Calu3 (cell line): Measurements from ENCODE around the gene NPM3. TPM values are rescaled to one million over a fixed set of nuclear protein-coding genes. Genes with fewer than 3 reads are reported as not detected.

Experiments used
- BruUV-seq: library from RNA; stranded (reverse); fragments of 400-500 nt; replicated peaks from 2 replicates; lab custom pipeline; 2021; lab: Mats Ljungman, UMichigan
- CTCF ChIA-PET: fragments of 300-600 bp; sonication (Branson Sonifier 250); formaldehyde crosslinking; loops from one replicate; lab custom pipeline; 2022; ENCODE audit warnings: antibody characterized with exemption; lab: Charles Lee
- DNase-seq: peaks from one replicate; pipeline ENCODE4 v3.0.0; 2022
- H3K27ac Mint-ChIP-seq: one replicate; pipeline ENCODE4 v1.8.0; 2022; ENCODE audit warnings: mixed read lengths; ENCODE audit not compliant: unreplicated experiment
- H3K27me3 Mint-ChIP-seq: one replicate; pipeline ENCODE4 v1.8.0; 2022; ENCODE audit warnings: mixed read lengths; ENCODE audit not compliant: unreplicated experiment
- H3K36me3 Mint-ChIP-seq: one replicate; pipeline ENCODE4 v1.8.0; 2022; ENCODE audit warnings: mild to moderate bottlenecking, moderate library complexity, mixed read lengths; ENCODE audit not compliant: insufficient read depth, unreplicated experiment
- H3K4me1 Mint-ChIP-seq: one replicate; pipeline ENCODE4 v1.8.0; 2022; ENCODE audit warnings: mild to moderate bottlenecking, low read depth, mixed read lengths; ENCODE audit not compliant: unreplicated experiment
- H3K4me3 Mint-ChIP-seq: one replicate; pipeline ENCODE4 v1.8.0; 2022; ENCODE audit warnings: mild to moderate bottlenecking, low read depth, moderate library complexity, mixed read lengths; ENCODE audit not compliant: unreplicated experiment
- H3K9me3 Mint-ChIP-seq: one replicate; pipeline ENCODE4 v1.8.0; 2022; ENCODE audit warnings: low read depth, mixed read lengths; ENCODE audit not compliant: unreplicated experiment
- intact Hi-C: fragments of 100-400 bp; cut with micrococcal nuclease; formaldehyde crosslinking; loops from one replicate; pipeline ENCODE4 v1.10.0; 2022; ENCODE audit not compliant: unreplicated experiment
- total RNA-seq: library from RNA; stranded (reverse); gene quantifications from 2 replicates; pipeline ENCODE4 v1.2.3, GENCODE V29; 2022
- TF ChIP-seq, protein P1 (sequence below): fragments of 200-600 bp; IDR thresholded peaks from one replicate; pipeline ENCODE4 v1.8.0; 2022; ENCODE audit warnings: antibody characterized with exemption; ENCODE audit not compliant: unreplicated experiment

NPM3 gene
- total RNA-seq, 1 experiment from 2014 or later, result 51.5 TPM

- Mint-ChIP-seq H3K4me3 (no peak overlapping the region), H3K27ac (no peak overlapping the region), H3K36me3 (peaks cover 58% of the 10 kb centered on the region), H3K27me3 (no peaks in the 10 kb centered on the region), H3K9me3 (no peaks in the 10 kb centered on the region), H3K4me1 (peaks cover 7% of the 10 kb centered on the region)
- intact Hi-C loops, result no loop called here
- no peak for DNase-seq
- CTCF ChIA-PET, result no interaction called here
- TF ChIP-seq, protein P1, sequence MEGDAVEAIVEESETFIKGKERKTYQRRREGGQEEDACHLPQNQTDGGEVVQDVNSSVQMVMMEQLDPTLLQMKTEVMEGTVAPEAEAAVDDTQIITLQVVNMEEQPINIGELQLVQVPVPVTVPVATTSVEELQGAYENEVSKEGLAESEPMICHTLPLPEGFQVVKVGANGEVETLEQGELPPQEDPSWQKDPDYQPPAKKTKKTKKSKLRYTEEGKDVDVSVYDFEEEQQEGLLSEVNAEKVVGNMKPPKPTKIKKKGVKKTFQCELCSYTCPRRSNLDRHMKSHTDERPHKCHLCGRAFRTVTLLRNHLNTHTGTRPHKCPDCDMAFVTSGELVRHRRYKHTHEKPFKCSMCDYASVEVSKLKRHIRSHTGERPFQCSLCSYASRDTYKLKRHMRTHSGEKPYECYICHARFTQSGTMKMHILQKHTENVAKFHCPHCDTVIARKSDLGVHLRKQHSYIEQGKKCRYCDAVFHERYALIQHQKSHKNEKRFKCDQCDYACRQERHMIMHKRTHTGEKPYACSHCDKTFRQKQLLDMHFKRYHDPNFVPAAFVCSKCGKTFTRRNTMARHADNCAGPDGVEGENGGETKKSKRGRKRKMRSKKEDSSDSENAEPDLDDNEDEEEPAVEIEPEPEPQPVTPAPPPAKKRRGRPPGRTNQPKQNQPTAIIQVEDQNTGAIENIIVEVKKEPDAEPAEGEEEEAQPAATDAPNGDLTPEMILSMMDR, result no peak
- no TSS peak for BruUV-seq
Measured at GRCh38 chr10:101812606-101813005, 29.4 kb upstream of the NPM3 start.

- Mint-ChIP-seq H3K9me3 (no peaks in the 10 kb centered on the region), H3K27ac (no peak overlapping the region), H3K4me1 (no peaks in the 10 kb centered on the region), H3K4me3 (no peak overlapping the region), H3K27me3 (no peaks in the 10 kb centered on the region), H3K36me3 (peaks cover 42% of the 10 kb centered on the region)
- TF ChIP-seq, protein P1, result no peak
- BruUV-seq, result no TSS peak
- CTCF ChIA-PET, result no interaction called here
- intact Hi-C loops, result no loop called here
- no peak for DNase-seq
Measured at GRCh38 chr10:101807158-101807557, 23.9 kb upstream of the NPM3 start.

DNA sequence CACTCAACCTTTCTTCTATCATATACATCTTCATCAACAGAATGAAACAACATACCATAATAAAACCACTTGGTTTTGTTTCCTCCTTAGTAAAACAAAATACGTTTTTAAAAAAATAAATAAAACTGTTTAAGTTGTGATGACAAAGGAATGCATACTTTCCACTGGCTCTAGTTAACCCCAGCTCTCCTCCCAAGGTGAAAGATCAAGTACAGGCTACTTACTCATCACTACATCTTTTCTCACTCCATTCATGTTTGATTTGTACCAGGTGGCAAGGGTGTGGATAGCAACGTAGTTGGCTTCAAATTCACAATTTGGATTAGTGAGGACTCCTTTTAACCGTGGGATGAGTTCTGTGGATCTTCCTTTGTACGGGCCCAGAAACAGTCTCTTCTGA is 20.3 kb upstream of the NPM3 start:
- H3K36me3 Mint-ChIP-seq, result peaks cover 56% of the 10 kb centered on the region
- no TSS peak for BruUV-seq
- intact Hi-C loops, result no loop called here

GRCh38 chr10:101797403-101798059 is 14.3 kb upstream of the NPM3 start:
- DNase-seq, result no peak
- H3K27ac Mint-ChIP-seq, result no peak overlapping the region
- intact Hi-C loops, result no loop called here
- no peaks in the 10 kb centered on the region for H3K27me3 Mint-ChIP-seq
- H3K9me3 Mint-ChIP-seq, result no peaks in the 10 kb centered on the region
- BruUV-seq, result no TSS peak
- H3K36me3 Mint-ChIP-seq, result peaks cover 61% of the 10 kb centered on the region
- CTCF ChIA-PET, result interaction anchor here (0.6 to 0.7 kb wide), 2 partner anchors 41 to 268 kb away, joined by 3 to 6 read pairs; no protein-coding TSS in a partner anchor
- H3K4me3 Mint-ChIP-seq, result no peak overlapping the region
- TF ChIP-seq, protein P1, result no peak
- no peaks in the 10 kb centered on the region for H3K4me1 Mint-ChIP-seq

More for the DNA sequence above, 20.3 kb upstream of the NPM3 start:
- no peak for DNase-seq
- H3K9me3 Mint-ChIP-seq, result no peaks in the 10 kb centered on the region
- CTCF ChIA-PET, result no interaction called here
- no peak overlapping the region for H3K27ac Mint-ChIP-seq
- no peaks in the 10 kb centered on the region for H3K4me1 Mint-ChIP-seq
- no peaks in the 10 kb centered on the region for H3K27me3 Mint-ChIP-seq
- TF ChIP-seq, protein P1, result no peak
- H3K4me3 Mint-ChIP-seq, result no peak overlapping the region
